HG02763 (cell line): ENCODE results near the gene AGXT.

ENCODE experiments used
- ATAC-seq: cut with Tn5 transposase; IDR thresholded peaks from one replicate; pipeline ENCODE4 v1.9.1; 2021; ENCODE audit warnings: mild to moderate bottlenecking, moderate library complexity; ENCODE audit not compliant: unreplicated experiment

Gene AGXT

DNA sequence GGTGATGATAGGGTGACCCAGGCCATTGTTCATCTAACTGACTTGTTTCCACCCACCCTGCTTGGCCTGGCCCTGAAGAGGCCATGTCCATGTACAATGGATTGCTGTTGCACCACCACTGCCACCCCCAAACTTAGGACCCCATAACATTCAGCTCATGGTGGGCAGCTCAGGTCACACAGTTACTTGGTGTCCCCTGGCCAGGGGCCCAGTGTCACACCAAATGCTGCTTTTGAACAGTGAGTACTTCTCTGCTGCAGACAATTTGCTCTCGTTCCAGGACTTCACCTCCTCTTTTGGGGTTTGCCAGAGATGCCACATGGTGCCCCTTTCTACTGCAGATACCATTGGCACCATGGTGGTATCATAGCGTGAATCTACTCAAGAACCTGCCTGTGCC, 15.6 kb downstream of the AGXT start:
- ATAC-seq = no peak

- ATAC-seq = no peak
Measured at GRCh38 chr2:240884745-240885144, 16.1 kb downstream of the AGXT start.

GRCh38 chr2:240885566-240885965, 16.9 kb downstream of the AGXT start:
- ATAC-seq = no peak

- no peak for ATAC-seq
Measured at GRCh38 chr2:240886023-240886565, 17.5 kb downstream of the AGXT start.

GRCh38 chr2:240886678-240887609, 18.3 kb downstream of the AGXT start:
- no peak for ATAC-seq

DNA sequence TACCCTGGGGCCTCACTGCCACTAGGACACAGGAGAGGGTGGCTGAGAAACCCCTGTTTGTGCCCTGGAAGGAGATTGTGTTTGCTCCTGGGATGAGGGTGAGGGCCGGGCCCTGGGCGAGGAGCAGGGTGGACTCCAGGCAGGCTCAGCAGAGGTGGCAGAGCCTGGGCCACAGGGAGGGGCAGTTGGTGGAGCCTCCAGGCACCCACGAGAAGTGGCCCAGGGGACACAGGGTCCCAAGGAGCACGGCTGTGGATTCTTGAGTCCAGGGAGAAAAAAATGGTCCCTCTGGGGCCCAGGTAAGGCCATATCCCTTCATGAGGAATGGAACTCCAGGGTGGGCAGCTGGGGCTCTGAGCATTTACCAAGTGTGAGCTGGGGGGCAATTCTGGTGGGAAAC, 19.0 kb downstream of the AGXT start:
- no peak for ATAC-seq

DNA sequence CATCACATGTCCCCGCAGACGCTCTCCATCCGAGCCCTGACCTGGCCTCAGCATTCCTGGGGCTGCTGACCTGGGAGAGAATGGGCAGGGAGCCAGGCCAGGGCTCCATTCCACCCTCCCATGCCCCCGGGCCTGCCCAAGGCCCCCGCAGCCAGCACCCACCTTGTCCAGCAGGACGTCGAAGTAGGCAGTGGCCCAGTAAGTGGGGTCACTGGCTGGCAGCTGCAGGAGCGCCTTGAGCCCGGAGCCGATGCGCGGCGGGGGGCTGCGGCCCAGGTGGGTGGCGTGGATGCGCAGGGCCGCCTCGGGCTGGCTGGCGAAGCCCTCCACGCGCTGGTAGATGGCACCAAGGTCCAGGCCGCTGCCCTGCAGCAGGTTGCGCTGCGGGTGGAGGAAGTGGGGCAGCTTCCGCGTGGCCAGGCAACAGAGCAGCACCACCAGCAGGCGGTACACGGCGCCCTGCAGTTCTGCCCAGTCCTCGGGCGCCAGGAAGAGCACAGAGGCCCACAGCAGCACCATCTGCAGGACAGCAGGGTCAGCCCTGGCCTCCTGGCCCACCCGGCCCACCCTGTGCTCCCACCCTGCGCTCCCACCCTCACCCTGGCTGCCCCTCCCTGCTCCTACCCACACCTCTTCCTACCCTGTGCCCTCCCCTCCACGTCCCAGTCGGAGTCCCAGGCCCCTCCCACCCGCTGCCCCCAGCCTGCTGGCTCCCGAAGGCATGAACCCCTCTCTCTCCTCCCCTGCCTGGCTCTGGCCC, 19.7 kb downstream of the AGXT start:
- ATAC-seq = no peak

GRCh38 chr2:240888890-240889573, 20.4 kb downstream of the AGXT start:
- no peak for ATAC-seq

GRCh38 chr2:240889601-240890560, 21.3 kb downstream of the AGXT start:
- no peak for ATAC-seq

DNA sequence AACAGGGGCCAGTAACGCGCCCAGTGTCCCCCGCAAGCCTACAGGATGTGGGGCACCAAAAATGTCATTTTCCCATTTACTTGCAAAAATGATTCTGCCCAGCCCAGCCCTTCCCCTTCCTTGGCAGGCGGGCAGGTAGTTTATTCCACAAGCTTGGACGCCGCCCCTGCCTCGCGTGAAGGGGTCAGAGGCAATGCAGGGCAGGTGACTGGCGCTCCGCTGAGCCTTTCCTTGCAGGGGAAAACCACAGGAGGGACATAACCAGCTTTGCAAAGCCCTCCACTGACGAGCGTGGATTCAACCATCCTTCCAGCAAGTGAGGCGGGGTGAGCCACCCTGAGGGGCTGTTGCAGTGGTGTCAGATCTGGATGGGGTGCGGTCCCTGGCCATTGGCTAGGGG, 22.1 kb downstream of the AGXT start:
- no peak for ATAC-seq

DNA sequence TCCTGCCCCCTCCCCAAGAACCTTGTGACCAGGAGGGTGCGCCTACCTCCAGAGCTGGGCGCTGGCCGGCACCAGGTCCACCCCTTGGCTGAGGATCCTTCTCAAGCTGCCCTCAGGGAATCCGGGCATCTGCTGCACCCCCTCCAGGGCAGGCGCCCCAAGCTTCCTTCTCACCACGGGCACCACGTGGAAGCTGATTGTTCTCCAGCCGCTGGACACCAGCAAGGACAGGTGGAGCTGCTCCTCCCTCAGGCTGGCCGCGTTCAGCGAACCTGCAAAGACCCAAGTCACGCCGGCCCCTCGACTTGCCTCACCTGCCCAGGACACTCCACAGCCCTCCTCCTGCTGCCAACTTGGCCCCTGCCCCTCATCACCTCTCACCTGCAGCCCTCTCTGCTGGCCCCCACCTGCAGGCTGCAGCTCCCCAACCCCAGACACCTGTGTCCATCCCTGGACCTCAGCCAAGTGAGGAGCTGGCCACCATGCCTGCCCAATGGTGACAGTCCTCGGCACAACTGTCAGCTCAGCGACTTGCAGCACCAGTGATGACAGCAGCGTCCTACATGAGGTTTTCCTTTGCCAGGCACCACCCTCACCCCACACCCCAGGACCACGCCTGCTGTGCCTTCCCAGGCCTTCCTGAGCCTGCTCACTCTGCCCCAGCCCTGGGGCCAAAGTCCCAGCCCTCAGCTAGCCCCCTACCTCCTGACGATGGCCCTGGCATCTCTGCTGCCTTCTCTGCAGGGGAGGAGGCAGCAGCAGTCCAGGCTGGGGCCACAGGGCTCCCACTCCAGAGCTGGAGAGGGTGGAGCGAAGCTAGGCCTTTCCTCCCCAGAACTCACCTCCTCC, 23.1 kb downstream of the AGXT start:
- ATAC-seq = no peak

GRCh38 chr2:240892356-240892755, 23.7 kb downstream of the AGXT start:
- ATAC-seq = no peak

DNA sequence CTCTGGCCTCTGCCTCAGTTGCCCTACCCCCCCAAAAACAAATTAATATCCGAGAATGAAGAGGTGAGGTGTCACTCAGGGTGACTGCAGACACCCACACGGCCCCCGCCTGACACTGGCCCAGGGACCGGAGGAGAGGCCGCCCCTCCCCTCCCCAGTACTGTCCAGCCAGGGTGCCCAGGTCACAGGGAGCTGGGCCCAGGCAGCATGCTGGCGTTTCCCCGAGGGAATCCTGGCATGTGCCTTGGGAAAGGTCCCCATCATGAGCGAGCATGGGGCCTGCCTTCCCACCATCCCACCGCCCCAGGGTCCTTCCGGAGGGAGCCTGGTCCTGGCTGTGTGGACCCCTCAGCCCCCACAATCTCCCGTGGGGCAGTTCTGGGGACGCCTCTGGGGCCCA, 24.3 kb downstream of the AGXT start:
- no peak for ATAC-seq

GRCh38 chr2:240893363-240893844, 24.8 kb downstream of the AGXT start:
- no peak for ATAC-seq

DNA sequence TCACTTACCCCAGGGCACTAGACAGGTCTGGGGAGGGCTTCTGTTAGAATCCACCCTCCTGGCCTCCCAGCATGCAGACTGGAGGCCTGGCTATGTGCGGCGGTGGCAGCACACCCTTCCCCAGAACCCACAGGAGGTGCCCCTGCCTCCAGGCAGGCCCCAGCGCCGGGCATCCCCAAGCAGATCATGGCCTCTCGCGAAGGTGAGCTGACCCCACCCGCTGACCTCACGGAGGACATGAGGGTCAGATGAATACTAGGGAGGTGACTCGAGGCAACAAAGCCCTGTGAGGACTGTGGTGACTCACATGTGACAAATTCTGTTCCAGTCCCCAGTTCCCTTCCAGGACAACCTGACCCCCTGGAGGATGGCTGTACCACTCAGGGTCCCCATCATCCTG, 25.4 kb downstream of the AGXT start:
- no peak for ATAC-seq

DNA sequence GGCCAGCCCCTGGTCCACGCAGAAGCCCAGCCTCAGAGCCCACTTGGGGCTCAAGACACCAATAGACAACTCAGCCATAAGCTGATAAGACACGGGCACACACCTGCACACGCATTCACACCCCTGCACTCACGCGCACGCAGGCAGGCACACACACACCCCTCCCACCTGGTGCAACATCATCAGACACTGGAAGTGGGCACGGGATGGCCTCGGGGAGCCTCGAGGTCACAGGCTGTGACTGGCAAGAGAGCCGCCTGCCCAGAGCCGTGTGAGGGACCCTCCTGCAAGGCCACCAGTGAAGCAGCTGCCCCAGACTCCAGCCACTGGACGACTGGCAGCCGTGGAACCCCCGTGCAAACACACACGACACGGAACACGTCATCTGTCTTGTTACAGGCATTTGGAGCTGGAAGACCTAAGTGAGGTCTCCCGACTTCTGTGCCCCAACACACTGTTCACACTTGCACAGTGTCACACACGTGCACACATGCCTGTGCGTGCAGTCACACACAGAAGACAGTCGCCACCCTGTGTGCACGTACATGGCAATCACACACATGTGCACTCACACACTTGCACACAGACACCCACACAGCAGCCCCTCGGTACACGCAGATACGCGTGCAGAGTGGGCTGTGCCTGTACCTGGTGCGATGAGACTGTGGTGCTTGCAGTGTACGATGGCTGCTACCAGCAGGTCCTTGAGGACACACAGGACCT, 26.4 kb downstream of the AGXT start:
- no peak for ATAC-seq

GRCh38 chr2:240895656-240896388, 27.2 kb downstream of the AGXT start, which contains the start of gene MAB21L4:
Gene MAB21L4 (minus strand): TSS chr2:240896156. CDS start chr2:240895997, 159 bp downstream.
- ATAC-seq = no peak

- ATAC-seq = no peak
Measured at GRCh38 chr2:240896394-240896793, 27.8 kb downstream of the AGXT start.
